NB4 (cell line): Measurements from ENCODE around the gene DLX3.

ENCODE experiments used
- DNase-seq: peaks from one replicate; pipeline ENCODE4 v3.0.0; 2010; ENCODE audit warnings: low read depth
- H3K4me3 ChIP-seq: one replicate; pipeline ENCODE4 v1.5.1; 2011; ENCODE audit warnings: mild to moderate bottlenecking, low read depth, low read length, moderate library complexity
- MAX ChIP-seq: IDR thresholded peaks from 2 replicates; pipeline ENCODE4 v1.6.1; 2011; ENCODE audit warnings: low read depth, low read length
- MYC ChIP-seq: IDR thresholded peaks from 2 replicates; pipeline ENCODE4 v1.6.1; 2011; ENCODE audit warnings: low read depth, low read length
- POLR2A ChIP-seq: IDR thresholded peaks from 2 replicates; pipeline ENCODE4 v1.6.1; 2011; ENCODE audit warnings: mild to moderate bottlenecking; ENCODE audit not compliant: insufficient read length; ENCODE audit errors: extremely low read depth
- TF ChIP-seq, protein P1 (sequence below): IDR thresholded peaks from one replicate; pipeline ENCODE4 v1.5.1; 2012; ENCODE audit warnings: low read depth, low read length

The DLX3 gene

DNA sequence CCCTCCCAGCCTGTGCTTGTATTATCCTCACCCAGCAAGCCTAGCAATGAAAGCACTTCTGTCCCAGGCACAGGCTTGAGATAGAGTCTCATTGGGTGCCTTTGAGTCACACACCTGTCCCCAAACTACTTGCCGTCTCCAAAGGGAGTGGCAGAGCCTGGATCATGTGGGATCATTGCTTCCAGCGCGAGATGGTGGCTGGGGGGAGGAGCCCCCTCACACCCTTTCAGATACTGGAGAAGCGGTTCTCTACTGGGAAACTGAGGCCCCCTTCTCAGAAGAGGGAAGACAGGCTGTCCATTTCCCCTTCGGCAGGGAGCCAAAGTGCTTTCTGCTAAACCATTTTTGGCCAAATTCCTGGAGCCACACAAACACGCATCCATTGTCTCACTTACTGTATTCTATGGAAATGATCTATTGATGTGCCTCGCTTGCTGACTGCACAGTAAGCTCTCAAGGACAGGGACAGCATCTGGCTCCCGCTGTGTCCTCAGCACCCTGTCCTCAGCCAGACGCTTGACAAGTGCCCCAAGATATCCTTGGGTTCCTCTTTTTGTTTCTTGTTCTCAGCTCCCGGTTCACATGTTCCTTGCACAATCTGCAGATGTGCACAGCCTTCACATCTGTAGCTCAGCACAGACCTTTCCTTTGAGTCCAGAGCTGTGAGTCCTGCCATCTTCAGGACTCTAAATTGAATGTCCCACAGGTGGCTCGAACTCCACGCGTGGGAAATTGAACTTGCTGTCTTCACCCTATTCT is 26.0 kb upstream of the DLX3 start:
- DNase-seq = peak; percentile 64
- peak; percentile 46 for TF ChIP-seq MAX
- TF ChIP-seq, protein P1, sequence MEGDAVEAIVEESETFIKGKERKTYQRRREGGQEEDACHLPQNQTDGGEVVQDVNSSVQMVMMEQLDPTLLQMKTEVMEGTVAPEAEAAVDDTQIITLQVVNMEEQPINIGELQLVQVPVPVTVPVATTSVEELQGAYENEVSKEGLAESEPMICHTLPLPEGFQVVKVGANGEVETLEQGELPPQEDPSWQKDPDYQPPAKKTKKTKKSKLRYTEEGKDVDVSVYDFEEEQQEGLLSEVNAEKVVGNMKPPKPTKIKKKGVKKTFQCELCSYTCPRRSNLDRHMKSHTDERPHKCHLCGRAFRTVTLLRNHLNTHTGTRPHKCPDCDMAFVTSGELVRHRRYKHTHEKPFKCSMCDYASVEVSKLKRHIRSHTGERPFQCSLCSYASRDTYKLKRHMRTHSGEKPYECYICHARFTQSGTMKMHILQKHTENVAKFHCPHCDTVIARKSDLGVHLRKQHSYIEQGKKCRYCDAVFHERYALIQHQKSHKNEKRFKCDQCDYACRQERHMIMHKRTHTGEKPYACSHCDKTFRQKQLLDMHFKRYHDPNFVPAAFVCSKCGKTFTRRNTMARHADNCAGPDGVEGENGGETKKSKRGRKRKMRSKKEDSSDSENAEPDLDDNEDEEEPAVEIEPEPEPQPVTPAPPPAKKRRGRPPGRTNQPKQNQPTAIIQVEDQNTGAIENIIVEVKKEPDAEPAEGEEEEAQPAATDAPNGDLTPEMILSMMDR = no peak
- TF ChIP-seq POLR2A = no peak
- no peak for TF ChIP-seq MYC
- no peak overlapping the region for H3K4me3 ChIP-seq

GRCh38 chr17:50018909-50019308 is 23.9 kb upstream of the DLX3 start:
- TF ChIP-seq MYC (no peak), MAX (no peak), POLR2A (no peak)
- TF ChIP-seq, protein P1 = no peak
- no peak overlapping the region for H3K4me3 ChIP-seq
- no peak for DNase-seq

DNA sequence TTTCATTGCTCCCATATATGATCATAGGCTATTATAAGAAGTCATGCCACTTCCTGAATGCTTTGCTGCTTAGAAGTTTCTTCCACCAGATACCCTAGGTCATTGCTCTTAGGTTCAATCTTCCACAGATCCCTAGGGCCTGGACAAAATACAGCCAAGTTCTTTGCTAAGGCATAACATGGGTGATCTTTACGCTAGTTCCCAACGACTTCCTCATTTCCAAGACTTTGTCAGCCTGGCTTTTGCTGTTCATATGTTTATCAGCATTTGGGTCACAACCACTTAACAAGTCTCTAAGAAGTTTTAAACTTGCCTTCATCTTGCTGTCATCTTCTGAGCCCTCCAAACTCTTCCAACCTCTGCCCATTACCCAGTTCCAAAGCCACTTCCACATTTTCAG is 20.1 kb upstream of the DLX3 start:
- TF ChIP-seq MYC (no peak), MAX (no peak), POLR2A (no peak)
- TF ChIP-seq, protein P1 = no peak
- no peak overlapping the region for H3K4me3 ChIP-seq

GRCh38 chr17:50014471-50015088 is 19.6 kb upstream of the DLX3 start:
- DNase-seq = no peak
- no peak overlapping the region for H3K4me3 ChIP-seq
- TF ChIP-seq, protein P1 = no peak
- no peak for TF ChIP-seq MYC
- no peak for TF ChIP-seq MAX
- TF ChIP-seq POLR2A = no peak

More for the DNA sequence above, 20.1 kb upstream of the DLX3 start:
- no peak for DNase-seq

DNA sequence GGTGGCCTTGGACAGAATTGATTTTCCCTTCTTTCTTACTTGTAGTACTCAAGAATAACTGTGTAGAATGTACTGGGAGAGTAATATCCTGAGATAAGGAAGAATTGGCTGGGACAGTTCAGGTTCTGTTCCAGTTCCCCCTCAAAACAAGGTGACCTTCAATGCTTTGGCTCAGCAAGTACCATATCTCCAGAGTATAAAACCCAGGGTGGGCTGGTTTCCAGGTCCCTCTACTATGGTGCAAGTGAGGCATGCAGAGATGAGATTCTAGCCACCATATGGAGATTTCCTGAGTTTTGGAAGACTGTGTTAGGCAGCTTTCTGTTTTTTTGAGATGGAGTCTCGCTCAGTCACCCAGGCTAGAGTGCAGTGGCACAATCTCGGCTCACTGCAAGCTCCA is 18.1 kb upstream of the DLX3 start:
- TF ChIP-seq POLR2A (no peak), MAX (no peak), MYC (no peak)
- TF ChIP-seq, protein P1 = no peak
- H3K4me3 ChIP-seq = no peak overlapping the region
- DNase-seq = no peak
